CD8-positive, alpha-beta memory T cell (primary cell): Measurements from ENCODE around the gene FBN1. TPM values are rescaled to one million over a fixed set of nuclear protein-coding genes. Genes with fewer than 3 reads are reported as not detected.

Source experiments
- CTCF ChIA-PET: fragments of 350-600 bp; sonication (Branson Sonifier 250); formaldehyde crosslinking; loops from one replicate; lab custom pipeline; 2021; ENCODE audit warnings: antibody characterized with exemption; lab: Charles Lee
- POLR2A ChIA-PET: fragments of 350-600 bp; sonication (Branson Sonifier 250); formaldehyde crosslinking; loops from one replicate; lab custom pipeline; 2021; ENCODE audit warnings: antibody characterized with exemption; lab: Charles Lee
- DNase-seq, 5 donors: peaks; one replicate each; pipeline versions ENCODE4 v3.0.0 to v3.0.0-alpha.2; 2020 to 2022; ENCODE audit warnings: mixed read lengths in 1 of 5
- H3K27ac ChIP-seq: one replicate; pipeline ENCODE4 v1.7.0; 2013; ENCODE audit warnings: low read depth, mild to moderate bottlenecking, low read length, moderate library complexity
- H3K27me3 ChIP-seq: 2 replicates; pipeline ENCODE4 v1.7.0; 2013; ENCODE audit warnings: low read length, mild to moderate bottlenecking; ENCODE audit not compliant: insufficient read depth, poor library complexity, severe bottlenecking
- H3K36me3 ChIP-seq: 2 replicates; pipeline ENCODE4 v1.7.0; 2013; ENCODE audit warnings: mild to moderate bottlenecking, low read length, moderate library complexity; ENCODE audit not compliant: insufficient read depth
- H3K4me1 ChIP-seq: 2 replicates; pipeline ENCODE4 v1.7.0; 2013; ENCODE audit warnings: mild to moderate bottlenecking, low read length, moderate library complexity; ENCODE audit not compliant: insufficient read depth
- H3K4me3 ChIP-seq: 2 replicates; pipeline ENCODE4 v1.7.0; 2013; ENCODE audit warnings: mild to moderate bottlenecking, low read length
- H3K9me3 ChIP-seq: 2 replicates; pipeline ENCODE4 v1.7.0; 2013; ENCODE audit warnings: mild to moderate bottlenecking, low read length
- H3K27ac Mint-ChIP-seq, 8 donors: one replicate each; pipeline ENCODE4 v1.8.0; 2020 to 2021; ENCODE audit warnings: mixed read lengths in 8 of 8, mild to moderate bottlenecking in 6 of 8, inconsistent platforms in 3 of 8, moderate library complexity in 3 of 8
- H3K27me3 Mint-ChIP-seq, 2 donors: one replicate each; pipeline ENCODE4 v1.8.0; 2020 to 2021; ENCODE audit warnings: mixed read lengths in 2 of 2, mild to moderate bottlenecking in 1 of 2, moderate library complexity in 1 of 2
- H3K36me3 Mint-ChIP-seq, 3 donors: one replicate each; pipeline ENCODE4 v1.8.0; 2020 to 2021; ENCODE audit warnings: mixed read lengths in 3 of 3, inconsistent platforms in 1 of 3, mild to moderate bottlenecking in 1 of 3
- H3K4me1 Mint-ChIP-seq, 3 donors: one replicate each; pipeline ENCODE4 v1.8.0; 2020 to 2021; ENCODE audit warnings: mixed read lengths in 3 of 3, inconsistent platforms in 1 of 3, mild to moderate bottlenecking in 1 of 3
- H3K4me3 Mint-ChIP-seq, 7 donors: one replicate each; pipeline ENCODE4 v1.8.0; 2020 to 2021; ENCODE audit warnings: mixed read lengths in 7 of 7, mild to moderate bottlenecking in 6 of 7, moderate library complexity in 4 of 7, inconsistent platforms in 2 of 7
- H3K9me3 Mint-ChIP-seq, 5 donors: one replicate each; pipeline ENCODE4 v1.8.0; 2020 to 2022; ENCODE audit warnings: mixed read lengths in 5 of 5, mild to moderate bottlenecking in 3 of 5, moderate library complexity in 2 of 5, inconsistent platforms in 1 of 5
- polyA plus RNA-seq: library from polyadenylated mRNA; unstranded; fragments of 300-500 nt; fragmentation: Illumina TruSeq; gene quantifications from one replicate; pipeline ENCODE4 v1.2.3, GENCODE V29; 2021
- total RNA-seq, 2 experiments: library from RNA; stranded (reverse); gene quantifications; one replicate each; pipeline ENCODE4 v1.2.3, GENCODE V29; 2021

FBN1 gene
- total and polyA plus RNA-seq, 3 experiments from 2014 or later = 0.13 to 0.46 (median 0.21) TPM

GRCh38 chr15:48646331-48646730 lies 822 bp upstream of the FBN1 start:
- Histone ChIP-seq H3K36me3 (no peaks in the 10 kb centered on the region), H3K27ac (no peak overlapping the region), H3K4me1 (no peaks in the 10 kb centered on the region), H3K9me3 (no peaks in the 10 kb centered on the region), H3K4me3 (no peak overlapping the region), H3K27me3 (peaks cover 3% of the 10 kb centered on the region)
- Mint-ChIP-seq H3K4me3 (peak overlapping the region in 5 of 7 donors; percentile 12 to 82 (median 41)), H3K4me1 (peaks cover 0 to 6% (median 4%) of the 10 kb centered on the region in 3 donors), H3K27ac (no peak overlapping the region), H3K9me3 (no peaks in the 10 kb centered on the region), H3K36me3 (peaks cover 0 to 3% (median 0%) of the 10 kb centered on the region in 3 donors), H3K27me3 (peaks cover 2 to 34% of the 10 kb centered on the region in 2 donors)
- DNase-seq = no peak
- POLR2A ChIA-PET = no interaction called here
- CTCF ChIA-PET = no interaction called here

- Mint-ChIP-seq H3K27me3 (peaks cover 2 to 36% of the 10 kb centered on the region in 2 donors), H3K36me3 (peaks cover 0 to 3% (median 0%) of the 10 kb centered on the region in 3 donors), H3K9me3 (no peaks in the 10 kb centered on the region), H3K4me1 (peaks cover 0 to 6% (median 4%) of the 10 kb centered on the region in 3 donors), H3K27ac (no peak overlapping the region), H3K4me3 (no peak overlapping the region)
- peak in 1 of 5 donors; percentile 1 for DNase-seq
- no peaks in the 10 kb centered on the region for H3K4me1 ChIP-seq
- ChIA-PET CTCF (no interaction called here), POLR2A (no interaction called here)
- H3K36me3 ChIP-seq = no peaks in the 10 kb centered on the region
- peaks cover 3% of the 10 kb centered on the region for H3K27me3 ChIP-seq
- no peak overlapping the region for H3K4me3 ChIP-seq
- H3K9me3 ChIP-seq = no peaks in the 10 kb centered on the region
- H3K27ac ChIP-seq = no peak overlapping the region
Observed at GRCh38 chr15:48644827-48645557, 517 bp downstream of the FBN1 start.

GRCh38 chr15:48644467-48644826 lies 1.1 kb downstream of the FBN1 start:
- H3K4me3 Mint-ChIP-seq = peak overlapping the region in 1 of 7 donors; percentile 56
- CTCF ChIA-PET = no interaction called here
- peaks cover 0 to 3% (median 0%) of the 10 kb centered on the region in 3 donors for H3K36me3 Mint-ChIP-seq
- POLR2A ChIA-PET = no interaction called here
- peaks cover 0 to 6% (median 4%) of the 10 kb centered on the region in 3 donors for H3K4me1 Mint-ChIP-seq
- no peaks in the 10 kb centered on the region for H3K36me3 ChIP-seq
- no peaks in the 10 kb centered on the region for H3K9me3 Mint-ChIP-seq
- H3K27ac Mint-ChIP-seq = no peak overlapping the region
- H3K27me3 Mint-ChIP-seq = peaks cover 2 to 36% of the 10 kb centered on the region in 2 donors
- DNase-seq = no peak
- H3K4me1 ChIP-seq = no peaks in the 10 kb centered on the region
- H3K27ac ChIP-seq = no peak overlapping the region
- no peak overlapping the region for H3K4me3 ChIP-seq
- H3K27me3 ChIP-seq = peaks cover 3% of the 10 kb centered on the region
- H3K9me3 ChIP-seq = no peaks in the 10 kb centered on the region

GRCh38 chr15:48643776-48644466 lies 1.6 kb downstream of the FBN1 start:
- H3K27me3 Mint-ChIP-seq = peaks cover 2 to 36% of the 10 kb centered on the region in 2 donors
- no peak for DNase-seq
- H3K27ac Mint-ChIP-seq = no peak overlapping the region
- no peaks in the 10 kb centered on the region for H3K4me1 ChIP-seq
- H3K4me1 Mint-ChIP-seq = peaks cover 0 to 6% (median 4%) of the 10 kb centered on the region in 3 donors
- ChIA-PET CTCF (no interaction called here), POLR2A (no interaction called here)
- peak overlapping the region in 3 of 7 donors; percentile 1 to 44 (median 43) for H3K4me3 Mint-ChIP-seq
- no peaks in the 10 kb centered on the region for H3K9me3 Mint-ChIP-seq
- H3K27me3 ChIP-seq = peaks cover 3% of the 10 kb centered on the region
- H3K9me3 ChIP-seq = no peaks in the 10 kb centered on the region
- no peak overlapping the region for H3K27ac ChIP-seq
- H3K4me3 ChIP-seq = no peak overlapping the region
- H3K36me3 ChIP-seq = no peaks in the 10 kb centered on the region
- peaks cover 0 to 3% (median 0%) of the 10 kb centered on the region in 3 donors for H3K36me3 Mint-ChIP-seq

DNA sequence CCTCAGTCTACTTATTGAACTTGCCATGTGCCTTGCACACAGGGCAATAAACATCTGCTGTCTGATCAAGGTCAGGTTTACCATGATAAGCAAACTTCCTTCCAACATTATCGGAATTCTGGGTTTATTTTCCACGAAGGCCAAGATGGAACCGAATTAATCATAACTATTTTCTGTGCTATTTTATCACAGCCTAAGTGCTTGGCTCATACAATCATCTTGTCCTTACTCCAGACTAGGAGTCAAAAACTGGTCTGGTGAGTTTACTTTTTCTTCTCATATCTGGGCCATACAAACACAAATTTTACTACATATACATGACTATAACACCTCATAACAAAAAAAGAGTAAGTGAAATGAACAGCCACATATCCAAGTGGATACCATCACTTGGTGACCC lies 2.3 kb downstream of the FBN1 start:
- no peak overlapping the region for H3K27ac Mint-ChIP-seq
- Histone ChIP-seq H3K27me3 (peaks cover 3% of the 10 kb centered on the region), H3K9me3 (no peaks in the 10 kb centered on the region), H3K4me1 (no peaks in the 10 kb centered on the region), H3K4me3 (no peak overlapping the region), H3K36me3 (no peaks in the 10 kb centered on the region), H3K27ac (no peak overlapping the region)
- H3K36me3 Mint-ChIP-seq = peaks cover 0 to 3% (median 0%) of the 10 kb centered on the region in 3 donors
- H3K9me3 Mint-ChIP-seq = no peaks in the 10 kb centered on the region
- H3K4me1 Mint-ChIP-seq = peaks cover 0 to 6% (median 4%) of the 10 kb centered on the region in 3 donors
- CTCF ChIA-PET = no interaction called here
- POLR2A ChIA-PET = no interaction called here
- peaks cover 2 to 36% of the 10 kb centered on the region in 2 donors for H3K27me3 Mint-ChIP-seq
- H3K4me3 Mint-ChIP-seq = no peak overlapping the region
- no peak for DNase-seq

DNA sequence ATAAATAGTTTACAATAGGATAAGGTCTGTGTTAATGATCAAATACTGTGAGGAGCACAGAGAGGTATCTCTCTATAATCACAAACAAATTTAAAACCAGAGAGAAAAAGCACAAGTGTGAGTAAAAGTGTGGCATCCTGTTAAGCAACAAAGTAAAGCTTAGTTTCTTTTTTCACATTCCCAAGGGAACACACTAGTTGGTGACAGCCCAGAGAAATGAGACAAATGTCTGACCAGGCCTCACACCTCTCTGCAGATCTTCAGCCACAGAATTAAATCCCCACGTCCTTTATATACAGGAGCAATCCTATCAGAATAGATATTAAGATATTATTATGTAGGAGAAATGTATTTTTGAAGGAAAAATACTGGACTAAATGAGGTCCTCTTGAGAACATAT lies 2.7 kb downstream of the FBN1 start:
- peaks cover 2 to 36% of the 10 kb centered on the region in 2 donors for H3K27me3 Mint-ChIP-seq
- peaks cover 0 to 6% (median 4%) of the 10 kb centered on the region in 3 donors for H3K4me1 Mint-ChIP-seq
- DNase-seq = no peak
- no peak overlapping the region for H3K4me3 Mint-ChIP-seq
- Histone ChIP-seq H3K27me3 (peaks cover 3% of the 10 kb centered on the region), H3K4me1 (no peaks in the 10 kb centered on the region), H3K27ac (no peak overlapping the region), H3K36me3 (no peaks in the 10 kb centered on the region), H3K9me3 (no peaks in the 10 kb centered on the region), H3K4me3 (no peak overlapping the region)
- H3K27ac Mint-ChIP-seq = no peak overlapping the region
- H3K36me3 Mint-ChIP-seq = peaks cover 0 to 3% (median 0%) of the 10 kb centered on the region in 3 donors
- ChIA-PET CTCF (no interaction called here), POLR2A (no interaction called here)
- no peaks in the 10 kb centered on the region for H3K9me3 Mint-ChIP-seq

DNA sequence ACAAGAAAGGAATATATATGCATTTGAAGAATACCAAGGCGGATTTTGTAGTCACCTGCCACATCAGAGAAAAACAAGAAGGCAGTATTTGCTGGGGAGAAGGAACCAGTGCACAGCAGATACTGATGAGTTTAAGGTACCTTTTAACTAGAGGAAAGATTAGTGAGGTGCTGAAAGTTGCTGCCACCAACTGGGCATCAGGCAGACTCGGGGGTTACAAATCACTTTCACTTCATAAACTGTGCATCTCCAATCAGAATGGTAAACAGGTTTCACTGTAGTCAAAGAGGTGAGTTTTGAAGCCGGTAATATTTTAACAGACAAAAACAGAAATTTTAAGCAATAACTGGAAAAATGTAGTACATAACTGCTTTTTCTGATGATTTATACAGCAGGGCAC lies 4.1 kb downstream of the FBN1 start:
- no peak for DNase-seq
- ChIA-PET CTCF (no interaction called here), POLR2A (no interaction called here)
- Mint-ChIP-seq H3K9me3 (no peaks in the 10 kb centered on the region), H3K4me1 (peaks cover 0 to 6% (median 4%) of the 10 kb centered on the region in 3 donors), H3K4me3 (no peak overlapping the region), H3K36me3 (no peaks in the 10 kb centered on the region), H3K27ac (no peak overlapping the region), H3K27me3 (peaks cover 2 to 29% of the 10 kb centered on the region in 2 donors)
- H3K4me3 ChIP-seq = no peak overlapping the region
- H3K36me3 ChIP-seq = no peaks in the 10 kb centered on the region
- no peaks in the 10 kb centered on the region for H3K4me1 ChIP-seq
- H3K9me3 ChIP-seq = no peaks in the 10 kb centered on the region
- H3K27me3 ChIP-seq = peaks cover 3% of the 10 kb centered on the region
- no peak overlapping the region for H3K27ac ChIP-seq

DNA sequence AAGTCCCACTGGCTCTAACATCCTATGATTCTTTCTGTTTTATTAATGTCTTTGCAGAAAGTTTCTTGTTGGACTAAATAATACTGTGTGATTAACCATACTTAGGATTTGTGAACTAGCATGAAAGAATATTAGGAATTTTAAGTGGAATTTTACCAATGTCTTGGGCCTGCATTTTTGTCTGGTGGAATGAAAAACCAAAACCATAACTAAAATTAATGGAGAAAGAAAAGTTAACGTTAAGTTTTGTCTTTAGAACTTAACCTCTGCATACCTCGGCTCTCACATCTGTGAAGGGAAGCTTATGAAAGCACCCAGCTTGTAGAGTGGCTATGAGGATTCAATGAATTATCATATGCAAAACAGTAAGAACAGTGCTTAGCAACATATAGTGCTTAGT lies 6.5 kb downstream of the FBN1 start:
- H3K27me3 ChIP-seq = no peaks in the 10 kb centered on the region
- no peak overlapping the region for H3K4me3 ChIP-seq
- H3K4me3 Mint-ChIP-seq = no peak overlapping the region
- H3K27ac ChIP-seq = no peak overlapping the region
- H3K9me3 ChIP-seq = no peaks in the 10 kb centered on the region
- H3K9me3 Mint-ChIP-seq = no peaks in the 10 kb centered on the region
- peaks cover 0 to 2% (median under 1%) of the 10 kb centered on the region in 3 donors for H3K4me1 Mint-ChIP-seq
- ChIA-PET POLR2A (no interaction called here), CTCF (no interaction called here)
- no peaks in the 10 kb centered on the region for H3K36me3 Mint-ChIP-seq
- peaks cover 0 to 21% of the 10 kb centered on the region in 2 donors for H3K27me3 Mint-ChIP-seq
- H3K27ac Mint-ChIP-seq = no peak overlapping the region
- no peaks in the 10 kb centered on the region for H3K36me3 ChIP-seq
- no peaks in the 10 kb centered on the region for H3K4me1 ChIP-seq
- no peak for DNase-seq
